Suppressor macrophage treated with lipopolysaccharide for 1 hour (primary cell): ENCODE data around the gene CKS2.
"Not testable (repeated sequence)": the region's sequence is repeated elsewhere in the genome, so short reads cannot be mapped to it uniquely, and the experiment has no call there.

ENCODE experiments used
- DNase-seq, 3 donors: peaks; one replicate each; pipeline ENCODE4 v3.0.0-alpha.2; 2020 to 2022

The CKS2 gene

GRCh38 chr9:89310475-89311345, at the start of gene CKS2:
CKS2 (plus strand) TSS chr9:89311195; CDS start chr9:89311293, 98 bp downstream.
- DNase-seq: peak; percentile 100

- no peak for DNase-seq
Measured at GRCh38 chr9:89273528-89274279, 37.3 kb upstream of the CKS2 start.

- DNase-seq: peak; percentile 14 to 42 (median 42)
Measured at GRCh38 chr9:89274838-89275237, 36.2 kb upstream of the CKS2 start.

GRCh38 chr9:89276040-89276439, 35.0 kb upstream of the CKS2 start:
- not testable (repeated sequence) for DNase-seq

GRCh38 chr9:89277043-89277442, 34.0 kb upstream of the CKS2 start:
- DNase-seq: no peak

GRCh38 chr9:89277454-89277853, 33.5 kb upstream of the CKS2 start:
- DNase-seq: peak in 1 of 3 donors; percentile 6

DNA sequence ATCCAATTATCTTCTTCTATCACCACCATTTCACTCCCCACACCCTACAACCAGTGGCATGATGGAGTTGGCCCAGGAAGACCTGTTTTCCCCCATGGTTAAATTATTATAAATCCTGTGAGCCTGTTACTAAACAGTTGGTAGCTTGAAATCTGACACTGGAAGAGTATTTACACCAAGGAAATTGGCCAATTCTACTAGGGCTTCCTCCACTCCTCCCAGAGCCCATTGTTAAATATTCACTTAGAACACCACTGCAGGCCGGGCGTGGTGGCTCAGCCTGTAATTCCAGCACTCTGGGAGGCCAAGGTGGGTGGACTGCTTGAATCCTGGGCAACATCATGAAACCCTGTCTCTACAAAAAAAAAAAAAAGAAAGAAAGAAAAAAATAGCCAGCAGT, 32.4 kb upstream of the CKS2 start:
- DNase-seq: no peak

GRCh38 chr9:89278997-89279739, 31.8 kb upstream of the CKS2 start:
- peak; percentile 69 to 77 (median 73) for DNase-seq

DNA sequence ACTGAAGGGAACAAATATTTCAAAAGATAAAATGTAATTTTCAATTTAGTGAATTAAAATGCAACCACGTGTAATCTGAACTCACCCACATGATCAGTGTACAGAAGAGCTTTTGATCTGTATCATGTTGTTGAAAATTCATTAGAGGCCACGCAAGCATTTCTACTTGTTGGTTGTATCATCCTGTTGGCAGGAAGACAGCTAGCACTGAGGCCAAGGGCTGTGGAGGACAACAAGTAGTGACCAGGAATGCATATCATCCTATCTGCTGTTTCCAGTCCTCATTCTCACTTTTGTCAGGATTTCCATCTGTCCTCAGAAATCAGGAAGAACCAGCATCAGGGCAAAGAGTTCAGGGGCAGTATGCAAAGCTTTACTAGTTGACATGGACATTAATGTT, 29.9 kb upstream of the CKS2 start:
- no peak for DNase-seq

GRCh38 chr9:89282248-89282968, 28.6 kb upstream of the CKS2 start:
- DNase-seq: peak in 1 of 3 donors; percentile 28

DNA sequence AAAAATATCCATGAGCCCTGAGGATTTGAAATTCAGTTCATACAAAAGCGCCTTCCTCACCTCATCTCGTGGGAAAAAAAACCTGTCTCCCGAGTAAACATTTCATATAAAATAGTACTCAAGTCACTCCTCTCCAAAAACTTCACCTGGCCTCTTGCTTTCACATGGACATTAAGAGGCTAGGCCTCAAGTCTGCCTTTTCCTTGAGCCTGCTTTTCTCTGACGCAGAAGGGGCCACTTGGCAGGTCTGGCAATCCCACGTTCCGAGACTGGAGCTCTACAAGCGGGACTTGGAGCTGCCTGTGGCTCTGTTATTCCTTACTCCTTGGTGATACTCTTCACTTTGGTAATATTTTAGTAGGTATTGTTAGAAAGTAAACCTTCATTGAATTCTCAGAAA, 26.9 kb upstream of the CKS2 start:
- no peak for DNase-seq

- DNase-seq: no peak
Measured at GRCh38 chr9:89291741-89292140, 19.3 kb upstream of the CKS2 start.

DNA sequence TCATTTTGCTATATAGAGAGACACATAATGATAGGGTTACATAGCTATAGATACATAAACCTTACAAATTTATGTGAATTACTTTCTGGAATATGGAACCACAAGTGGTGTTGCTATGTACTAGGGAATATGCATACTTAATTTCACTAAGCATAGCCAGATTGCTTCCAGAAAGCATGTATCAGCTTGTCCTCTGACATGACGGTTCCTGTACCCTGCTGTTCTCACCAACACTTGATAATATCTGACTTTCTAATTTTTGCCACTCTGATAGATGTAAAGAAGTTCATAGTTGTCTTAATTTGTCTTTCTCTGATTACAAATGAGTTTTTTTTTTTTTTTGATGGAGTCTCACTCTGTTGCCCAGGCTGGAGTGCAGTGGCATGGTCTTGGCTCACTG, 18.0 kb upstream of the CKS2 start:
- no peak for DNase-seq

DNA sequence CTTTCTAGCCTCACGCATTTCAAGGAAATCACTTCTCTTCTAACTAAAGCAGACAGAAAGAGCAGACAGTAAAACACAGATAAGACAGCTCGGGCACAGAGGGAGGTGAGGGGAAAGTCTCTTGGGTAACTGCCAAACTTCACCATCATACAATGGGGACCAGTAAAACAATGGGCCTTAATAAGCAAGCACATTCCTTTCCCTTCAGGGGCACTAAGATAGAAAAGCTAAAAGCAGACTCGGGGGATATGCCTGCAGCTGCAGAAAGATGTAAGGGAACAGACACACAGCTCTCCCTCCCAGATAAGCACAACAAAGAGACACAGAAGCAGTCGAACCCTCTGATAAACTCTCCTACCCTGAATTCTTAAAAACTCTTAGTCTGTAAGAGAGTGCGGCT, 15.6 kb upstream of the CKS2 start:
- no peak for DNase-seq

DNA sequence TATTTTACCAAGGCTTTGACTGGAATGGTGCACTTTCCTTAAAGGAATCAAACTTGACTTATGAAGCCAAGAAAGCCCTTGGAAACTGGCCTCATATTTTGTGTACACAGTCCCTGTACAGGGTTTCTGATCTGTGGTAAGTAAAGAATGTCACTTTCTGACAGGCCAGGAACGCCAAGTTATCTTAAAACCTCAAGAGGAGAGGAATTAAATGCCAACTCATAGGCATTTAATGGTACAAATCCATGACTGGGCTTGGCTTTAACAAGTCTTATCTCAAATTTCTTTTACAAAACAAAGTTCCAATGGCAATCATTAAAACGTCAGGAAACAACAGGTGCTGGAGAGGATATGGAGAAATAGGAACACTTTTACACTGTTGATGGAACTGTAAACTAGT, 9.0 kb upstream of the CKS2 start:
- DNase-seq: not testable (repeated sequence)

DNA sequence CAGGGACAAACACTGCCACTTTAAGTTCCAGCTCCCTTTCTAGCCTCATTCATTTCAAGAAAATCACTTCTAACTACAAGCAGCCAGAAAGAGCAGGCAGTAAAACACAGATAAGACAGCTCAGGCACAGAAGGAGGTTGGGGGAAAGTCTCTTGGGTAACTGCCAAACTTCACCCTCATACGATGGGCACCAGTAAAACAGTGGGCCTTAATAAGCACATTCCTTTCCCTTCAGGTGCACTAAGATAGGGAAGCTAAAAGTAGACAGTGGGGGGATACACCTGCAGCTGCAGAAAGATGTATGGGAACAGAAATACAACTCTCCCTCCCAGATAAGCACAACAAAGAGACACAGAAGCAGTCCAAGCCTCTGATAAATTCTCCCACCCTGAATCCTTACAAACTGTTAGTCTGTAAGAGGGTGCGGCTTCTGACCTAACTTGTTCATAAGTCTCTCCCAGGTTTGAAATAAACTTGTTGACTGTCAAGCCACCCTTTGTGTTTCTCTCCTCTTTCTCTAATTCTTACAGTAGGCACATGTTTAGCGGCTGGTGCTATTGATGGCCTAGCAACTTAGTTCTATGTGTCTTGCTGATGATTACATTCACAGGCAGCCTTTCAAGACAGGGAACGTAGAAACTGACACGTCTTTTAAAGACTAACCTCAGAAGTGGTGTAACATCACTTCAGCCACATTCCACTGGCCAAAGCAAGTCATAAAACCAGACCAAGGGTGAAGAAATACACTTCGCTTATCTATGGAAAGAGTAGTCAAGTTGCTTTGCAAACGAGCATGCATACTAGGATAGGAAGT, 6.8 kb upstream of the CKS2 start:
- no peak for DNase-seq

- no peak for DNase-seq
Measured at GRCh38 chr9:89304834-89305188, 6.2 kb upstream of the CKS2 start.

- DNase-seq: no peak
Measured at GRCh38 chr9:89305868-89306267, 5.1 kb upstream of the CKS2 start.

GRCh38 chr9:89309166-89309565, 1.8 kb upstream of the CKS2 start:
- DNase-seq: no peak

- peak in 1 of 3 donors; percentile 9 for DNase-seq
Measured at GRCh38 chr9:89309608-89310474, 1.2 kb upstream of the CKS2 start.
